GM19035 (cell line): Measurements from ENCODE around the gene SPEF1.
"Not testable (repeated sequence)": the region's sequence is repeated elsewhere in the genome, so short reads cannot be mapped to it uniquely, and the experiment has no call there.

Experiments
- ATAC-seq: cut with Tn5 transposase; IDR thresholded peaks from one replicate; pipeline ENCODE4 v1.9.1; 2021; ENCODE audit not compliant: unreplicated experiment

The SPEF1 gene

DNA sequence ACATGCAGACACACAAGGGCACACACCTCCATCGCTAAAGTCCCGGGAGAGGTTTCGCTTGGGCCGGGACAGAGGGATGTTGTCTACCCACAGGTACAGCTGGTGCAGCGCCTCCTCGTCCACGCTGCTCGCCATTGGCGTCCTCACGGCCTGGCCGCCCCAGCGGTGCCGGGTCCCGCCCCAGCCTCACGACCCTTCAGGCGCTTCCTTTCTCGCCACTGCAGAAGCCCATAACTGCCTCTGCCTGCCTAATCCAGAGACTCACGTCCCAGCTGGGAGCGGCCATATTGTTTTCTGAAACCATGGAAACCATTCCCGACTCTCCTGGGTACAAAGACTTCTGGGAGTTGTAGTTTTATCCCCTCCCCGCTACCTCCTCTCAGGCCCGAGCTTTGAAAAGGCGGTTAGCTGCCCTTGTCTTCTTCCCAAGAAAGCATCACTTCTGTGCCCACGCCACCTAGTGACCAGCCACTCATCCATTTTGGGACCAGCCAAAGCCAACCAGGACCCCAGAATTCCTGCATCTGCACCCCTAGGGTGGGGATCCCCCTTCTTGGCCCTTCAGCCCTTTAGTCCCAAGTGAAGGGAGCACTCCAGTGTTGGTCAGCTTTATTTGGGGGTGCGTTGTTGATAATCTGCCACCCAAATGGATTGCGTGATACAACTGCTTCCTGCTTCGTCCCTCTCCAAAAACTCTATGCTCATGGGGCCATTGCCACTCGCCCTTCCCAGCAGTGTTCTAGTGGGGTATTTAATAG is at the start of gene SPEF1:
Gene SPEF1, minus strand, starts transcription at position 296 of the 758 bp plus-strand sequence. Its CDS starts 161 bp downstream, at position 135.
- ATAC-seq, result no peak

GRCh38 chr20:3829891-3830290 is 48.6 kb upstream of the SPEF1 start:
- ATAC-seq, result not testable (repeated sequence)

DNA sequence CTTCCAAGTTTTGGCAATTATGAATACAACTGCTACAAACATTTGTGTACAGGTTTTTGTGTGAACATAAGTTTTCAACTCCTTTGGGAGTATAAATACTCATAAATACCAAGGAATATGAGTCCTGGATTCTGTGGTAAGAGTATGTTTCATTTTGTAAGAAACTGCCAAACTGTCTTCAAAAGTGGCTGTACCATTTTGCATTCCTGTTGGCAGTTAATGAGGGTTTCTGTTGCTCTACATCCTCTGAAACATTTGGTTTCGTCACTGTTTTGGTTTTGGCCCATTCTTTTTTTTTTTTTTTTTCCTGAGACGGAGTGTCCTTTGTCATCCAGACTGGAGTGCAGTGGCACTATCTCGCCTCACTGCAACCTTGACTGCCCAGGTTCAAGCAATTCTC is 47.5 kb upstream of the SPEF1 start:
- ATAC-seq, result no peak

- no peak for ATAC-seq
Observed at GRCh38 chr20:3826420-3826819, 45.2 kb upstream of the SPEF1 start.

- no peak for ATAC-seq
Observed at GRCh38 chr20:3825526-3825925, 44.3 kb upstream of the SPEF1 start.

DNA sequence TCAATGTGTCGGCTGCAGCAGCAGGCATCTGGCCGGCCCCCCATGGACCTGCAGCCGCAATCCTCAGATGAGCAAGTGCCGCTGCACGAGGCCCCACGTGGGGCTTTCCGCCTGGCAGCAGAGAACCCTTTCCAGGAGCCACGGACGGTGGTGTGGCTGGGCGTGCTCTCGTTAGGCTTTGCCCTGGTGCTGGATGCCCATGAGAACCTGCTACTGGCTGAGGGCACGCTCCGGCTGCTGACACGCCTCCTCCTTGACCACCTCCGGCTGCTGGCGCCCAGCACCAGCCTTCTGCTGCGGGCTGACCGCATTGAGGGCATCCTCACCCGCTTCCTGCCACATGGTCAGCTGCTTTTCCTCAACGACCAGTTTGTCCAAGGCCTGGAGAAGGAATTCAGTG is 42.6 kb upstream of the SPEF1 start:
- ATAC-seq, result no peak

GRCh38 chr20:3821996-3822395 is 40.7 kb upstream of the SPEF1 start:
- no peak for ATAC-seq

DNA sequence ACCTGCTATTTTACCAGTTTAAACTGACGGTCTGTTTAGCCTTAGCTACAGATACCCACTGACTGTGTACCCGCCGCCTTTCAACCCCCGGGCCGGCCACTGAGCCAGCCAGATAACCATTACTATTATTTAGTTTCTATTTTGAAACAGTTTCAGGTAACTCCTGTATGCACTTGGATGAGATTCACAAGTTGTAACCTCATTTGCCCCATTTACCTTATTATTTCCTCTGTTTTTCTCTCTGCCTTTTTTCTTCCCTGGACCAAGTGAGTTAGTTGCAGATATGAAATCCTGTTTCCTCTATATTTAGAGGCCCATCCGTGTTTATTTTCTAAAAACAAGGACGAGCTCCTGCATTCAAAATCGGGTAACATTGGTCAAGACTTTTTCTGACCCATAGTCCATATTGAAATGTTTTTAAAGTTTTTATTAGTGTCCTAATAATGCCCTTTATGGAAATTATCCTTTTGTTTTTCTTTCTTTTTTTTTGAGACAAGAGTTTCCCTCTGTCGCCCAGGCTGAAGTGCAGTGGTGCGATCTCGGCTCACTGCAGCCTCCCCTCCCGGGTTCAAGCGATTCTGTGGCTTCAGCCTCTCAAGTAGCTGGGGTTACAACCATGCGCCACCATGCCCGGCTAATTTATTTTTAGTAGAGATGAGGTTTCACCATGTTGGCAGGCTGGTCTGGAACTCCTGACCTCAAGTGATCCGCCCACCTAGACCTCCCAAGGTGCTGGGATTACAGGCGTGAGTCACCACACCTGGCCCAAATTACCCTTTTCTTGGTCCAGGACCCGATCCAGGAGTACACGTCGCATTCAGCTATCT is 39.9 kb upstream of the SPEF1 start:
- peak; percentile 9 for ATAC-seq

GRCh38 chr20:3820048-3820900 is 39.0 kb upstream of the SPEF1 start, which contains the start of gene AP5S1:
AP5S1 (plus strand) TSS chr20:3820547; CDS start chr20:3822118, 1,571 bp downstream.
- peak; percentile 79 for ATAC-seq

DNA sequence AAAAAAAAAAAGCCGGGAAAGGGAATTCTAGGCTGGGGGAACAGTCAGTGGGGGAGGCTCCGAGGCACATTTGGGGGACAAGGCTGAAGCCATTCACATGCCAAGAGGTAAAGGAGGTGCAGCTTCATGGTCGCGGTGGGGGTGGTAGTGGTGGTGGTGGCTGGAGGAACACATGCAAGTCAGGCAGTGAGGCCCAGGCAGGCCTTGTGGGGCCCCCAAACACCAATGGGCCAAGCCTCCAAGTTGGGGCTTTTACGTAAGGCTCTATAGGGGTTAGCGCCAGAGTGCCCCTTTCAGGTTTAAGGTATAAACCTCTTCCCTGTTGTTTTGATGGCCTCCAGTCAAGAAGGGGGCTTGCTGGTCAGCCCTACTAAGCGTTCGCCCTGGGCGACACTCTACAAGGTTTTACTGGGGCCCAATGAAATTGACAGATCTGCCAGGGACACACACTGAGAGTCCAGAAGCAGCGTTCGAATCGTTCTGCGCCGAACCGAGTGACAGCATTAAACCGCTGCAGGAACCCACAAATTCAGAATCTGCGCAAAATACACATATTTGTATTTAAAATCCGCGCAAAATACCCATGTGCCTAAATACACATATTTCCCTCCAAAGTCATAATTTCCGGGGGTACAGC is 38.3 kb upstream of the SPEF1 start:
- no peak for ATAC-seq

DNA sequence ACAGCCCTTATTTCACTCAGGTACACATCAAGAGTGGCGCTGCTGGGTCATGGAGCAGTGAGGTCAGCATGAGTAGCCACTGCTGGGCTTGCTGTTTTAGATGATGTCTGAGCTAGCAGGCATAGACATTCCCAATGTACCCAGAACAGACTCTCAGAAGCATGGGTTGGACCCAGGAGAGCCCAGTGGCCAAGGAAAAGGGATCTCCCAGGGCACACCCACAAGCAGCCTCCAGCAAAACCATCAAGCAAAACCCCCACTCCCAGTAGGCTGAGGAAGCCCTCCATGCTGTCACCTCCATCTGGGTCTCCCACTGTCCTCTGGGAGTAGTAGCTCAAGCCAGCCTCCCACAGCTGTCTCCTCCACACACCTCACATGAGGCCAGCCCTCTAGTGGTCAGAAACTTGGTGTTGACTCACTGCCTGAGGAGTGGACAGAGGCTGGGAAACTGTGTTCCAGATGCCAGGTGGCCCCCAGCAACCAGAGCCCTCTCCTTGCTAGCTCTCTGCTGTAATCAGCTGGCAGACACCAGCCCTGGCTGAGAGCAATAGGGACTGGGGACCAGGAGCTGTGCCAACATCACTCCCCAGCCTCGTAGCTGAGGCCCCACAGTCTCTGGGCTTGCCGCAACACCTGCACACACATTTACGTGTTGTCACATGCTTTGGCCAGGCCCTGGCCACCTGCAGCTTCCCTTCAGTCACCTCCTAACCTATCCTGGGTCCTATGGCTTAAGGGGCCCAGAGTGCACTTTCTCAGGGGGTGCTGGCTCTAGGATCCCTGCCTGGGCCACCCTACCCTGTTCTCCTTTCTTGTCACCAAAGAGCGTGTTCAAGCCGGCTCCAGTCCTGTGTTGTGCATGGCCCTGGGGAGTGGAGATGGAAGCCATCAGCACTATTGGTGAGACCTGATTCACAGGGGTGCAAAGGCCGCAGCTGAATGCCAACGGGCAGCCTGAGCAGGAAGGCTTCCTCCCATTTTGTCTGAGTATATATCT is 37.2 kb upstream of the SPEF1 start:
- ATAC-seq, result no peak

- ATAC-seq, result no peak
Observed at GRCh38 chr20:3815703-3816315, 34.6 kb upstream of the SPEF1 start.

DNA sequence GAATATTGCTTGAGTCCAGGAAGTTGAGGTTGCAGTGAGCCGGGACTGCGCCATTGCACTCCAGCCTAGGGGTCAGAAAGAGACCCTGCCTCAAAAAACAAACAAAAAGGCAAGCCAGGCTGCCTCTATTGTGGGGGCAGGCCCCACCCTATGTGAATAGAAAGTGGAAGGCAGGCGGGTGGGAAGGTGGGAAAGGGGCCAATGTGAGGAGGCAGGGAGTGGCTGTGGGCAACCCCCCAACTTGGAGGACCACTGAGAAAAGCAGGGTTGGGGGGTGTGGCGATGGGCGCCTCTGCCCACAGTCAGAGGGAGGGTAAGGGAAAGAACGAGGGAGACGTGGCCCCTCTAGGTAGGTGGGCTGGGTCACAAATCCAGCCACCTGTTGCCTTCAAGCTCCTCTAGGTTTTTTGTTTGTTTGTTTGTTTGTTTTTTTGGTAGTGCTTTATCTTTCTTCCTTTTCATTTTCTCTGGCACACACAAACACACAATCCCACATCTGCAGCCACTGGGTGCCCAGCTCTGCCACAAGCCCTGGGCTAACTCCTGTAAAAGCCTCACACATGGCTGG is 33.8 kb upstream of the SPEF1 start:
- no peak for ATAC-seq

DNA sequence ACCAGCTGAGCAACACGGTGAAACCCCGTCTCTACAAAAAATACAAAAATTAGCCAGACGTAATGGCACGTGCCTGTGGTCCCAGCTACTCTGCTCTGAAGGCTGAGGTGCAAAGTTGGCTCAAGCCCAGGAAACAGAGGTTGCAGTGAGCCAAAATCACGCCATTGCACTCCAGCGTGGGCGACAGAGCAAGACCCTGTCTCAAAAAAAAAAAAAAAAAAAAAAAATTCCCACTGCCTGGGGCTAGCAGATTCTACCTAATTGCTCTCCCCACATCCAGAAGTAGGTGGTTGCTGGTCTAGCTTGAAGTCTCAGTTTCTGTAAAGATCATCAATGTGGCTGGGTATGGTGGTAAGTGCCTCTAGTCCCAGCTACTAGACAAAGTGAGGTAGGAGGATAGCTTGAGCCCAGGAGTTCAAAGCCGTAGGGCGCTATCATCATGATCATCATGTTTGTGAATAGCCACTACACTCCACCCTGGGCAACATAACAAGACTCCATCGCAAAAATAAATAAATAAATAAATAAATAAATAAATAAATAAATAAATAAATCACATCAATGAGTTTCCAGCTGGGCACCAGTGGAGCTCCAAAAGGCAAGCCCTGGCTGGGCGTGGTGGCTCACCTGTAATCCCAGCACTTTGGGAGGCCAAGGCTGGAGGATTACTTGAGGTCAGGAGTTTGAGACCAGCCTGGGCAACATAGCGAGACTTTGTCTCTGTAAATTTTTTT is 32.8 kb upstream of the SPEF1 start:
- no peak for ATAC-seq

DNA sequence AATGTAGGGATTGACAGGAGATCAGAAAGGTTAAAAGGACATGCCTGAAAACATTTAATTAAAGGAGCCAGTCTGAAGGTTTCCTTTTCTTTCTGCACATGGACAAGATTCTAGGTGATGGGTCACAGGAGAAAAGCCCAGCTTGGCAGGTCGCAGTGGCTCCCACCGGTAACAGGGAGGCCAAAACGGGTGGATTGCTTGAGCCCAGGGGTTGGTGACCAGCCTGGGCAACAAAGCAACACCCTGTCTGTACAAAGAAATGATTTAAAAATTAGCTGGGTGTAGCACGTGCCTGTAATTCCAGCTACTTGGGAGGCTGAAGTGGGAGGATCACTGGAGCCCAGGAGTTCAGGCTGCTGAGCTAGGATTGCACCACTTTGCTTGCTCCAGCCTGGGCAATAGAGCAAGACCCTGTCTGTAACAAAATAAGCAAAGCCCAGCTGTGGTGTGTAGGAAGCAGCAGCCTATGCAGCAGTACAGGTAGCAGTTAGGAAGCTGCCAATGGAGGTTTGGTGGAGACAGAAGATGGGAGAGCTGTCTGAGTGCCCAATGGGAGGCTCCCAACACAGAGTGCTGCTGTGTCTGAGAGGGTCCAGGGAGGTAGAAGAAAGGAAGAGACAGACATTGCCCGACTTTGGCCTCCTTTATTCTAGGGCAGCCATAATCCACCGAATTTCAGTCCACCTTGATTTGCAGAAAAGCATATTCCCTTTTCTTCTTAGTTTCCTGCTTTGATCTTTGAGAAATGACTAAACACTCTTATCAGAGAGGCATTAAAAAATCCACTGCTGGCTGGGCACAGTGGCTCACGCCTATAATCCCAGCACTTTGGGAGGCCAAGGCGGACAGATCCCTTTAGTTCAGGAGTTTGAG is 32.0 kb upstream of the SPEF1 start:
- ATAC-seq, result no peak

- ATAC-seq, result no peak
Observed at GRCh38 chr20:3812259-3812681, 31.0 kb upstream of the SPEF1 start.
